Calu3 (cell line): ENCODE data around the gene FMOD. TPM values are rescaled to one million over a fixed set of nuclear protein-coding genes. Genes with fewer than 3 reads are reported as not detected.

Experiments
- BruUV-seq: library from RNA; stranded (reverse); fragments of 400-500 nt; replicated peaks from 2 replicates; lab custom pipeline; 2021; lab: Mats Ljungman, UMichigan
- CTCF ChIA-PET: fragments of 300-600 bp; sonication (Branson Sonifier 250); formaldehyde crosslinking; loops from one replicate; lab custom pipeline; 2022; ENCODE audit warnings: antibody characterized with exemption; lab: Charles Lee
- DNase-seq: peaks from one replicate; pipeline ENCODE4 v3.0.0; 2022
- H3K27ac Mint-ChIP-seq: one replicate; pipeline ENCODE4 v1.8.0; 2022; ENCODE audit warnings: mixed read lengths; ENCODE audit not compliant: unreplicated experiment
- H3K27me3 Mint-ChIP-seq: one replicate; pipeline ENCODE4 v1.8.0; 2022; ENCODE audit warnings: mixed read lengths; ENCODE audit not compliant: unreplicated experiment
- H3K36me3 Mint-ChIP-seq: one replicate; pipeline ENCODE4 v1.8.0; 2022; ENCODE audit warnings: mild to moderate bottlenecking, moderate library complexity, mixed read lengths; ENCODE audit not compliant: insufficient read depth, unreplicated experiment
- H3K4me1 Mint-ChIP-seq: one replicate; pipeline ENCODE4 v1.8.0; 2022; ENCODE audit warnings: mild to moderate bottlenecking, low read depth, mixed read lengths; ENCODE audit not compliant: unreplicated experiment
- H3K4me3 Mint-ChIP-seq: one replicate; pipeline ENCODE4 v1.8.0; 2022; ENCODE audit warnings: mild to moderate bottlenecking, low read depth, moderate library complexity, mixed read lengths; ENCODE audit not compliant: unreplicated experiment
- H3K9me3 Mint-ChIP-seq: one replicate; pipeline ENCODE4 v1.8.0; 2022; ENCODE audit warnings: low read depth, mixed read lengths; ENCODE audit not compliant: unreplicated experiment
- CTCF ChIP-seq: fragments of 200-600 bp; IDR thresholded peaks from one replicate; pipeline ENCODE4 v1.8.0; 2022; ENCODE audit warnings: antibody characterized with exemption; ENCODE audit not compliant: unreplicated experiment
- intact Hi-C: fragments of 100-400 bp; cut with micrococcal nuclease; formaldehyde crosslinking; loops from one replicate; pipeline ENCODE4 v1.10.0; 2022; ENCODE audit not compliant: unreplicated experiment
- total RNA-seq: library from RNA; stranded (reverse); gene quantifications from 2 replicates; pipeline ENCODE4 v1.2.3, GENCODE V29; 2022

The FMOD gene
- total RNA-seq, 1 experiment from 2014 or later: not detected

DNA sequence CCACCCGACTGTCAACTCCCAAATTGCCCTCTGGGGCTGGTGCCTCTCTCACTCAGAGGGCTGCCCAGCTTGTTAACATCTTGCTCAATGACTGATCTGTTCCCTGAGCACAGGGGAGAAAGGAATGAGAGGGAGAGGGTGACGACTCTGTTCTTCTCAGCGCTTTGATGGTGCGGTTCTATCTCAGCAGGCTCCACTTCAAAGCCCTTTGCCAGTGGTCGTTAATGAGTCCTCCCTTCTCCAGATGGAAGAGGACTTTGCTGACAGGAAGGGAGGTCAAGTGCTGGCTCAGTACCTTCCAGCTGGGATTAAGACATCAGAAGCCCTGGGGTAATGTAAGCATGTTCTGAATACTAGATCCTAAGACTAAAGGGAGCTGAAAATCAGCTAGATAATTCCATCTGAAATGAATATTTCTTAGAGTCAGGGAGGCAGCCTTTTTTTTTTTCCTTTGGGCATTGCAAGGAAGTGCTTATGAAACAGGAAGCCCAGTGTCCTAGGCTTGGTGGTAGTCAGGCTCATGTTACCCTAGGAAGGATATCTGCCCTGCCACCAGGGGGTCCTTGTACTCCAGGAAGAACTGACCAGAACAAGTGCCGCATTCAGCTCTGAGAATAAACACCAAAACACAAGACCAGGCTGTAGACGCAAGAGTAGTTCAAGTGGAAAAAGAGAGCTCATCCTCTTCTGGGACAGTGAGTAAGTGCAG, 4.7 kb downstream of the FMOD start:
- Mint-ChIP-seq H3K27ac (no peak overlapping the region), H3K36me3 (no peaks in the 10 kb centered on the region), H3K27me3 (peaks cover 100% of the 10 kb centered on the region), H3K4me1 (no peaks in the 10 kb centered on the region), H3K9me3 (no peaks in the 10 kb centered on the region), H3K4me3 (no peak overlapping the region)
- no peak for DNase-seq
- no TSS peak for BruUV-seq
- CTCF ChIA-PET: interaction anchor here (0.7 kb wide), 2 partner anchors 95 to 678 kb away, joined by 3 read pairs; no protein-coding TSS in a partner anchor
- no peak for TF ChIP-seq CTCF
- intact Hi-C loops: no loop called here

DNA sequence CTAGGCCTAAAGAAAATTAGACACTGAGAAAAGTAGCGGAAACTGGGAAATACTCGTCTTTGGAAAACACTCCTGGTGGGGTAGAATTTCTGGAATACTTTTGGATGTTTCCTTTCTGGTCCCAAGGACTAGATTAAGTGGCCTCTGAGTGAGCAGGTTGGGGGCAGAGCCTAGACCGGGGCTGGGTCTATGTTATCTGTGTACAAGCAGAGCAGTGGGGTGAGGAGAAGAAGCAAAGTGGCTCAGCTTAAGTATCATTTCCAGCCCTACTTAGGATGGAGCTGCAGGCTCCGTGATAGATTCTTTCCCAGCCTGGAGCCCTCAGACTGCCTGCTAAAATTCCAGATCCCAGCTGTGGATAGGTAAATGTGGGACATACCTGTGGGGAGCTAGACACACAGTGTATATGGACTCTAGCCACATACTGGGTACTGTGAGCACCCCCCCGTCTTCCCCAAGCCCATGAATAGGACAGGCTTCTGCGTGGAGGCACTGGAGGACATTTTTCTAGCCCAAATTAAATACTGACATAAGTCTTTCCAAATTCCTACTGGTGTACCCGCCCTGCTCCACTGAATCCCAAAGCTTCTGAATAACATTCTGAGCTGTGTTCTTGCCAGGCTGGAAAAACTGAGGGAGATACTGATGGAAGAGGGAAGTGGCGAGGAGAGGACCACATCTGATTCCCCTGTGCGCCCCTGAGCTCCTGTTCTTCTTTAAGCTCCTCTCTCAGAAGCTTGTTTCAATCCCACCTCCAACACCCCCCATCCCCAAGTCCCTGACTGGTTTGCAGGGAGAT, 6.8 kb downstream of the FMOD start:
- CTCF ChIA-PET: interaction anchor here (0.6 to 1.3 kb wide), 4 partner anchors 16 to 75 kb away, joined by 3 read pairs; no protein-coding TSS in a partner anchor
- Mint-ChIP-seq H3K27ac (no peak overlapping the region), H3K4me1 (no peaks in the 10 kb centered on the region), H3K4me3 (no peak overlapping the region), H3K27me3 (peaks cover 100% of the 10 kb centered on the region), H3K36me3 (peaks cover 5% of the 10 kb centered on the region), H3K9me3 (no peaks in the 10 kb centered on the region)
- BruUV-seq: no TSS peak
- intact Hi-C loops: loop anchor here (2.0 to 5.0 kb wide), 2 partner anchors 98 to 143 kb away; no protein-coding TSS in a partner anchor
- no peak for TF ChIP-seq CTCF
- DNase-seq: no peak

DNA sequence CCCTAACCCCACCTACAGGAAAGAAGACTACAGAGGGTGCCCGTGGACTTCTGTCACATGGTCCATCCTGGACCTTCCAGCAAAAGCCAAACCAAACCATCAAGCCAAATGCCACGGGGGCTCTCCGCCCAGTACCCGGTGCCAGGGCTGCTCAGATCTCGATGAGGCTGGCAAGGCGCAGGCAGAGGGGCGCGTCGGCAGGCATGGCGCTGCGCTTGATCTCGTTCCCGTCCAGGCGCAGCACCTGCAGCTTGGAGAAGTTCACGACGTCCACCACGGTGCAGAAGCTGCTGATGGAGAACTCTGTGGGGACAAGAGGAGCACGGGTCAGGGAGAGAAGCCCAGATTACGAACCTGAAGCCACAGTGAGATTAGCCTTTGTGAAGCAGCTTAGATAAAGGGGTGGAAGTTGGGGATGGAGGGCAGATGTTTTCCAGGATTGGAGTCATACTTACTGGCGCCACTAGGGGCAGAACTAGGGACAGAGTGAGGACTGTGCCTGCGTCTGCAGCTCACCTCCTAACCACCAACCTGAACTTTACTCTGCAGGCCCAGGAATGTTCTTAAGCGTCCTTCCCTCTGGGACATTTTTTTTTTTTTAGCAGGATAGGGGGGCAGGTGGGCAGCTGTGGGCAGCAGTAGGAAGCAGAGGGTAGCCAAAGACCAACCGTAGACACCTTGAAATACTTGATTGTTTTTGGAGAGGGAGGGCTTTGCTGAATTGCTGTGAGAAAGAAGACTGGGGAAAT, 8.6 kb downstream of the FMOD start:
- peaks cover 5% of the 10 kb centered on the region for H3K36me3 Mint-ChIP-seq
- CTCF ChIA-PET: interaction anchor here (0.6 to 2.4 kb wide), 17 partner anchors 9 to 360 kb away, joined by 3 to 15 read pairs (median 3); partner anchors contain the start of genes FMOD and PRELP
- H3K4me3 Mint-ChIP-seq: no peak overlapping the region
- DNase-seq: peak; percentile 64
- H3K9me3 Mint-ChIP-seq: no peaks in the 10 kb centered on the region
- peak; percentile 69 for TF ChIP-seq CTCF
- intact Hi-C loops: loop anchor here (2.0 to 5.0 kb wide), 2 partner anchors 100 to 144 kb away; no protein-coding TSS in a partner anchor
- H3K27ac Mint-ChIP-seq: no peak overlapping the region
- H3K27me3 Mint-ChIP-seq: peaks cover 92% of the 10 kb centered on the region
- H3K4me1 Mint-ChIP-seq: no peaks in the 10 kb centered on the region
- BruUV-seq: no TSS peak
